Transverse colon (tissue), 4 donors: ENCODE measurements around the gene SDK1.

ENCODE experiments used
- EP300 ChIP-seq: sonication (generic); formaldehyde crosslinking; IDR thresholded peaks from one replicate; pipeline ENCODE4 v1.6.1; 2017; ENCODE audit warnings: antibody characterized with exemption, low read depth
- POLR2A ChIP-seq: fragments of 450-650 bp; IDR thresholded peaks from one replicate; pipeline ENCODE4 v1.6.1; 2016; ENCODE audit warnings: antibody characterized with exemption, mild to moderate bottlenecking, moderate library complexity
- POLR2AphosphoS5 ChIP-seq, 3 donors: sonication (generic); formaldehyde crosslinking; IDR thresholded peaks; one replicate each; pipeline ENCODE4 v1.6.1; 2016; ENCODE audit warnings: antibody characterized with exemption in 3 of 3
- TF ChIP-seq, protein P1 (sequence below), 5 experiments: fragments of 200-600 bp in 3 of 5; fragments of 450-650 bp in 2 of 5; sonication (generic) in 3 of 5; IDR thresholded peaks; 1 replicate in 2 of 5; 2 replicates in 3 of 5; pipeline ENCODE4 v1.5.1; 2016 to 2017; ENCODE audit warnings: antibody characterized with exemption in 5 of 5, inconsistent platforms in 3 of 5, mild to moderate bottlenecking in 2 of 5, moderate library complexity in 1 of 5

DNA sequence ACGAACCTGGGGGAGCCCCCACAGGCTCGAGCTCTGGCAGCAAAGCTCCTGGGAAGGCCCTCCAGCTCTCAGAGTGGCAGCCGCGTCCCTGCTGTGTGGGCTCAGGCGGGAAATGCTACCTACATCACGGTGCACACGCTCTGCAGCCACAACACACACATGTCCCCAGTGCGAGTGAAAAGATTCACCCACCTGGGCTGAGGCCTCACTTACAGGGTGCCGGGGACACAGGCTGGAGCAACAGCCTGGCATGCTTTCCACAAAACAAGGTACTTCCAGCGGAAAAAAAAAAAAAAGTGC lies 970.6 kb downstream of the SDK1 start:
- TF ChIP-seq, protein P1, sequence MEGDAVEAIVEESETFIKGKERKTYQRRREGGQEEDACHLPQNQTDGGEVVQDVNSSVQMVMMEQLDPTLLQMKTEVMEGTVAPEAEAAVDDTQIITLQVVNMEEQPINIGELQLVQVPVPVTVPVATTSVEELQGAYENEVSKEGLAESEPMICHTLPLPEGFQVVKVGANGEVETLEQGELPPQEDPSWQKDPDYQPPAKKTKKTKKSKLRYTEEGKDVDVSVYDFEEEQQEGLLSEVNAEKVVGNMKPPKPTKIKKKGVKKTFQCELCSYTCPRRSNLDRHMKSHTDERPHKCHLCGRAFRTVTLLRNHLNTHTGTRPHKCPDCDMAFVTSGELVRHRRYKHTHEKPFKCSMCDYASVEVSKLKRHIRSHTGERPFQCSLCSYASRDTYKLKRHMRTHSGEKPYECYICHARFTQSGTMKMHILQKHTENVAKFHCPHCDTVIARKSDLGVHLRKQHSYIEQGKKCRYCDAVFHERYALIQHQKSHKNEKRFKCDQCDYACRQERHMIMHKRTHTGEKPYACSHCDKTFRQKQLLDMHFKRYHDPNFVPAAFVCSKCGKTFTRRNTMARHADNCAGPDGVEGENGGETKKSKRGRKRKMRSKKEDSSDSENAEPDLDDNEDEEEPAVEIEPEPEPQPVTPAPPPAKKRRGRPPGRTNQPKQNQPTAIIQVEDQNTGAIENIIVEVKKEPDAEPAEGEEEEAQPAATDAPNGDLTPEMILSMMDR (IDR thresholded peaks at IDR 0.05) = no peak
- TF ChIP-seq EP300 (no peak), POLR2A (no peak), POLR2AphosphoS5 (IDR thresholded peaks at IDR 0.05) (no peak)
